Endothelial cell of umbilical vein (primary cell): Measurements from ENCODE around the gene GRSF1. TPM values are rescaled to one million over a fixed set of nuclear protein-coding genes. Genes with fewer than 3 reads are reported as not detected.

Source experiments
- BruUV-seq: library from RNA; stranded (reverse); fragments of 400-500 nt; replicated peaks from 2 replicates; lab custom pipeline; 2021; lab: Mats Ljungman, UMichigan
- CTCF ChIA-PET: fragments of 300-600, 350-600 bp; sonication (Branson Sonifier 250); formaldehyde crosslinking; loops from one replicate; lab custom pipeline; 2021; ENCODE audit warnings: antibody characterized with exemption, inconsistent platforms; lab: Charles Lee
- POLR2A ChIA-PET: fragments of 300-600, 350-600 bp; sonication (Branson Sonifier 250); formaldehyde crosslinking; loops from one replicate; lab custom pipeline; 2021; ENCODE audit warnings: antibody characterized with exemption, inconsistent platforms; lab: Charles Lee
- DNase-seq: peaks from one replicate; pipeline ENCODE4 v3.0.0-alpha.2; 2011; ENCODE audit warnings: low read depth, low spot score
- FAIRE-seq: peaks from 2 replicates; lab custom pipeline; 2011; peaks lifted over from hg19 to GRCh38; lab: Jason Lieb, UNC
- H2AFZ ChIP-seq: 2 replicates; pipeline ENCODE4 v1.6.0; 2012; ENCODE audit warnings: low read depth, low read length, control low read depth, inconsistent platforms
- H3K27ac ChIP-seq: 2 replicates; pipeline ENCODE4 v1.5.1; 2011; ENCODE audit warnings: low read depth, mild to moderate bottlenecking, control low read depth, low read length, moderate library complexity; ENCODE audit not compliant: insufficient read depth
- H3K27me3 ChIP-seq, 2 experiments: 2 replicates each; pipeline versions ENCODE4 v1.6.0 to v1.6.1; 2011; ENCODE audit warnings: low read length in 2 of 2, mixed read lengths in 1 of 2; ENCODE audit not compliant: control insufficient read depth in 2 of 2, insufficient read depth in 2 of 2
- H3K36me3 ChIP-seq, 2 experiments: 2 replicates in 1 of 2; 3 replicates in 1 of 2; pipeline ENCODE4 v1.5.1; 2011; ENCODE audit warnings: low read length in 2 of 2, mild to moderate bottlenecking in 1 of 2, moderate library complexity in 1 of 2; ENCODE audit not compliant: control insufficient read depth in 2 of 2, insufficient read depth in 2 of 2; ENCODE audit errors: extremely low read depth in 1 of 2
- H3K4me1 ChIP-seq: 3 replicates; pipeline ENCODE4 v1.5.1; 2011; ENCODE audit warnings: mild to moderate bottlenecking, low read length; ENCODE audit not compliant: control insufficient read depth, insufficient read depth; ENCODE audit errors: extremely low read depth
- H3K4me2 ChIP-seq: 2 replicates; pipeline ENCODE4 v1.6.1; 2011; ENCODE audit warnings: low read length, control low read depth, mixed read lengths; ENCODE audit not compliant: insufficient read depth
- H3K4me3 ChIP-seq, 3 experiments: fragments of 200-600 bp in 1 of 3; sonication (generic), shearing (Covaris generic) in 1 of 3; replicated peaks in 1 of 3; 2 replicates each; pipeline ENCODE4 v1.5.1; 2011 to 2016; ENCODE audit warnings: control low read depth in 3 of 3, low read length in 3 of 3, mild to moderate bottlenecking in 2 of 3, inconsistent platforms in 1 of 3, low read depth in 1 of 3, moderate library complexity in 1 of 3; ENCODE audit not compliant: insufficient read depth in 1 of 3
- H3K79me2 ChIP-seq: 2 replicates; pipeline ENCODE4 v1.6.0; 2012; ENCODE audit warnings: low read length, inconsistent platforms; ENCODE audit not compliant: control insufficient read depth, insufficient read depth
- H3K9ac ChIP-seq: replicated peaks from 2 replicates; pipeline ENCODE3; 2011; ENCODE audit warnings: low read length, control low read depth; ENCODE audit not compliant: insufficient read depth; ENCODE audit errors: extremely low read depth
- H3K9me1 ChIP-seq: replicated peaks from 3 replicates; pipeline ENCODE4 v1.6.0; 2011; ENCODE audit warnings: mild to moderate bottlenecking, low read length; ENCODE audit not compliant: control insufficient read depth, insufficient read depth; ENCODE audit errors: extremely low read depth
- H3K9me3 ChIP-seq: replicated peaks from 2 replicates; pipeline ENCODE4 v1.5.1; 2012; ENCODE audit warnings: low read length, inconsistent platforms; ENCODE audit not compliant: control insufficient read depth, insufficient read depth
- H4K20me1 ChIP-seq: replicated peaks from 2 replicates; pipeline ENCODE3; 2011; ENCODE audit warnings: mild to moderate bottlenecking, low read length; ENCODE audit not compliant: control insufficient read depth, insufficient read depth; ENCODE audit errors: extremely low read depth
- EZH2 ChIP-seq: IDR thresholded peaks from 2 replicates; pipeline ENCODE4 v1.6.1; 2012; ENCODE audit warnings: borderline replicate concordance, low read depth, mild to moderate bottlenecking, moderate library complexity, low read length, inconsistent platforms; ENCODE audit not compliant: severe bottlenecking
- FOS ChIP-seq: IDR thresholded peaks from 2 replicates; pipeline ENCODE4 v1.6.1; 2011; ENCODE audit warnings: mild to moderate bottlenecking, low read length, moderate library complexity, borderline replicate concordance; ENCODE audit not compliant: insufficient read depth
- GATA2 ChIP-seq: IDR thresholded peaks from 2 replicates; pipeline ENCODE4 v1.7.0; 2011; ENCODE audit warnings: low read depth, mild to moderate bottlenecking, moderate library complexity, mixed read lengths, low read length; ENCODE audit not compliant: insufficient read length, insufficient read depth
- JUN ChIP-seq: IDR thresholded peaks from 2 replicates; pipeline ENCODE4 v1.6.1; 2011; ENCODE audit warnings: borderline replicate concordance, low read depth; ENCODE audit not compliant: insufficient read length, insufficient read depth
- MAX ChIP-seq: IDR thresholded peaks from 2 replicates; pipeline ENCODE4 v1.6.1; 2011; ENCODE audit not compliant: insufficient read depth, insufficient read length
- MYC ChIP-seq: IDR thresholded peaks from one replicate; pipeline ENCODE4 v1.6.1; 2011; ENCODE audit warnings: mild to moderate bottlenecking, low read depth, low read length
- POLR2A ChIP-seq: IDR thresholded peaks from 2 replicates; pipeline ENCODE4 v1.6.1; 2012; ENCODE audit warnings: low read depth, mild to moderate bottlenecking, control low read depth, low read length
- POLR2AphosphoS5 ChIP-seq: IDR thresholded peaks from 2 replicates; pipeline ENCODE4 v1.6.1; 2012; ENCODE audit warnings: low read depth, mild to moderate bottlenecking, control low read depth, low read length, moderate library complexity; ENCODE audit not compliant: insufficient read depth
- dilution Hi-C: fragments of 300-500 bp; cut with MboI; formaldehyde crosslinking; loops from one replicate; pipeline ENCODE4 v1.15.0; 2019; ENCODE audit warnings: low sequenced_read_pairs; ENCODE audit not compliant: extremely low pct_ligation_motif_present
- intact Hi-C: fragments of 100-400 bp; cut with micrococcal nuclease; formaldehyde crosslinking; loops from one replicate; pipeline ENCODE4 v1.10.0; 2022
- polyA plus RNA-seq, 4 experiments: library from polyadenylated mRNA; depleted of rRNA in 3 of 4; stranded (reverse) in 3 of 4; unstranded in 1 of 4; fragments of >200 nt; gene quantifications; 2 replicates each; pipeline versions ENCODE4 v1.2.1 to v1.2.3, GENCODE V29; 2011 to 2012; ENCODE audit warnings: missing spikeins in 1 of 4
- total RNA-seq: library from RNA; stranded (reverse); gene quantifications from 2 replicates; pipeline ENCODE4 v1.2.3, GENCODE V29; 2021
- TF ChIP-seq, protein P1 (sequence below), 2 donors: IDR thresholded peaks; 1 replicate in 1 of 2; 2 replicates in 1 of 2; pipeline ENCODE4 v1.5.1; 2011; ENCODE audit warnings: low read length in 2 of 2, mild to moderate bottlenecking in 2 of 2, moderate library complexity in 2 of 2, control low read depth in 1 of 2, inconsistent platforms in 1 of 2, low read depth in 1 of 2; ENCODE audit not compliant: insufficient read depth in 1 of 2; ENCODE audit errors: extremely low read depth in 1 of 2

The GRSF1 gene
- total and polyA plus RNA-seq, 2 donors (not counting 3 experiments of a cell fraction or from before 2014, with no cell fraction given), result 29.1 to 70.7 TPM

- Histone ChIP-seq H3K79me2 (no peaks in the 10 kb centered on the region), H3K9me3 (no peaks in the 10 kb centered on the region), H3K9ac (no peak overlapping the region), H3K4me3 (no peak overlapping the region), H3K4me1 (peaks cover 8% of the 10 kb centered on the region), H4K20me1 (no peaks in the 10 kb centered on the region), H3K27me3 (no peaks in the 10 kb centered on the region), H3K4me2 (no peak overlapping the region), H3K9me1 (no peaks in the 10 kb centered on the region), H2AFZ (no peak overlapping the region), H3K36me3 (peaks cover 2 to 4% of the 10 kb centered on the region in 2 experiments), H3K27ac (no peak overlapping the region)
- ChIA-PET CTCF (no interaction called here), POLR2A (no interaction called here)
- no peak for FAIRE-seq
- intact Hi-C loops, result no loop called here
- dilution Hi-C loops, result no loop called here
- no TSS peak for BruUV-seq
- DNase-seq, result no peak
- TF ChIP-seq, protein P1, sequence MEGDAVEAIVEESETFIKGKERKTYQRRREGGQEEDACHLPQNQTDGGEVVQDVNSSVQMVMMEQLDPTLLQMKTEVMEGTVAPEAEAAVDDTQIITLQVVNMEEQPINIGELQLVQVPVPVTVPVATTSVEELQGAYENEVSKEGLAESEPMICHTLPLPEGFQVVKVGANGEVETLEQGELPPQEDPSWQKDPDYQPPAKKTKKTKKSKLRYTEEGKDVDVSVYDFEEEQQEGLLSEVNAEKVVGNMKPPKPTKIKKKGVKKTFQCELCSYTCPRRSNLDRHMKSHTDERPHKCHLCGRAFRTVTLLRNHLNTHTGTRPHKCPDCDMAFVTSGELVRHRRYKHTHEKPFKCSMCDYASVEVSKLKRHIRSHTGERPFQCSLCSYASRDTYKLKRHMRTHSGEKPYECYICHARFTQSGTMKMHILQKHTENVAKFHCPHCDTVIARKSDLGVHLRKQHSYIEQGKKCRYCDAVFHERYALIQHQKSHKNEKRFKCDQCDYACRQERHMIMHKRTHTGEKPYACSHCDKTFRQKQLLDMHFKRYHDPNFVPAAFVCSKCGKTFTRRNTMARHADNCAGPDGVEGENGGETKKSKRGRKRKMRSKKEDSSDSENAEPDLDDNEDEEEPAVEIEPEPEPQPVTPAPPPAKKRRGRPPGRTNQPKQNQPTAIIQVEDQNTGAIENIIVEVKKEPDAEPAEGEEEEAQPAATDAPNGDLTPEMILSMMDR (IDR thresholded peaks at IDR 0.05; ENCODE audit: extremely low read depth in 1 of 2, insufficient read depth in 1 of 2, low read depth in 1 of 2, low read length in 2 of 2), result no peak
- TF ChIP-seq EZH2, result no peak
- no peak for TF ChIP-seq POLR2A
- no peak for TF ChIP-seq FOS
- TF ChIP-seq MYC, result no peak
- TF ChIP-seq MAX, result no peak
- TF ChIP-seq POLR2AphosphoS5, result no peak
- no peak for TF ChIP-seq GATA2
- no peak for TF ChIP-seq JUN
Observed at GRCh38 chr4:70793626-70794025, 46.1 kb downstream of the GRSF1 start.
